ENCODE results near the gene GREB1.
A peak's percentile ranks its signal among the peaks of the same experiment; 100 is the strongest.

The GREB1 gene

GRCh38 chr2:11680182-11680900 lies 146.5 kb downstream of the GREB1 start:
- no peak overlapping the region for H3K27ac Mint-ChIP-seq
- peaks cover 25% of the 10 kb centered on the region for H3K27me3 Mint-ChIP-seq
- no peaks in the 10 kb centered on the region for H3K4me1 Mint-ChIP-seq (ENCODE audit: low read depth)
- no peak overlapping the region for H3K4me3 Mint-ChIP-seq
- no peaks in the 10 kb centered on the region for H3K9me3 Mint-ChIP-seq
- no peaks in the 10 kb centered on the region for H3K36me3 Mint-ChIP-seq (ENCODE audit: low read depth)

GRCh38 chr2:11680901-11681721 lies 147.3 kb downstream of the GREB1 start:
- H3K27ac Mint-ChIP-seq: no peak overlapping the region
- H3K9me3 Mint-ChIP-seq: no peaks in the 10 kb centered on the region
- H3K27me3 Mint-ChIP-seq: peaks cover 19% of the 10 kb centered on the region
- no peaks in the 10 kb centered on the region for H3K36me3 Mint-ChIP-seq (ENCODE audit: low read depth)
- no peaks in the 10 kb centered on the region for H3K4me1 Mint-ChIP-seq (ENCODE audit: low read depth)
- H3K4me3 Mint-ChIP-seq: no peak overlapping the region

- Mint-ChIP-seq H3K27me3 (peaks cover 11% of the 10 kb centered on the region), H3K4me3 (no peak overlapping the region), H3K4me1 (ENCODE audit: low read depth) (no peaks in the 10 kb centered on the region), H3K9me3 (no peaks in the 10 kb centered on the region), H3K36me3 (ENCODE audit: low read depth) (no peaks in the 10 kb centered on the region), H3K27ac (no peak overlapping the region)
Measured at GRCh38 chr2:11681722-11682589, 148.1 kb downstream of the GREB1 start.

- Mint-ChIP-seq H3K4me1 (ENCODE audit: low read depth) (no peaks in the 10 kb centered on the region), H3K27me3 (peaks cover 7% of the 10 kb centered on the region), H3K36me3 (ENCODE audit: low read depth) (no peaks in the 10 kb centered on the region), H3K4me3 (no peak overlapping the region), H3K9me3 (no peaks in the 10 kb centered on the region), H3K27ac (no peak overlapping the region)
Measured at GRCh38 chr2:11682590-11682915, 148.7 kb downstream of the GREB1 start.

GRCh38 chr2:11683476-11683875 lies 149.6 kb downstream of the GREB1 start:
- Mint-ChIP-seq H3K9me3 (no peaks in the 10 kb centered on the region), H3K36me3 (ENCODE audit: low read depth) (no peaks in the 10 kb centered on the region), H3K4me1 (ENCODE audit: low read depth) (peaks cover 8% of the 10 kb centered on the region), H3K27me3 (peaks cover 3% of the 10 kb centered on the region), H3K4me3 (no peak overlapping the region), H3K27ac (no peak overlapping the region)

- Mint-ChIP-seq H3K4me1 (ENCODE audit: low read depth) (peaks cover 12% of the 10 kb centered on the region), H3K36me3 (ENCODE audit: low read depth) (no peaks in the 10 kb centered on the region), H3K9me3 (no peaks in the 10 kb centered on the region), H3K27ac (no peak overlapping the region), H3K4me3 (no peak overlapping the region), H3K27me3 (peaks cover 2% of the 10 kb centered on the region)
Measured at GRCh38 chr2:11683966-11684365, 150.1 kb downstream of the GREB1 start.

- Mint-ChIP-seq H3K9me3 (no peaks in the 10 kb centered on the region), H3K4me1 (ENCODE audit: low read depth) (peaks cover 12% of the 10 kb centered on the region), H3K36me3 (ENCODE audit: low read depth) (no peaks in the 10 kb centered on the region), H3K4me3 (no peak overlapping the region), H3K27ac (no peak overlapping the region), H3K27me3 (no peaks in the 10 kb centered on the region)
Measured at GRCh38 chr2:11684894-11685460, 151.1 kb downstream of the GREB1 start.

- no peaks in the 10 kb centered on the region for H3K27me3 Mint-ChIP-seq
- H3K4me1 Mint-ChIP-seq (ENCODE audit: low read depth): peaks cover 12% of the 10 kb centered on the region
- no peaks in the 10 kb centered on the region for H3K9me3 Mint-ChIP-seq
- no peak overlapping the region for H3K4me3 Mint-ChIP-seq
- no peaks in the 10 kb centered on the region for H3K36me3 Mint-ChIP-seq (ENCODE audit: low read depth)
- no peak overlapping the region for H3K27ac Mint-ChIP-seq
Measured at GRCh38 chr2:11685906-11686470, 152.1 kb downstream of the GREB1 start.

- Mint-ChIP-seq H3K27me3 (no peaks in the 10 kb centered on the region), H3K36me3 (ENCODE audit: low read depth) (no peaks in the 10 kb centered on the region)
Measured at GRCh38 chr2:11687736-11688135, 153.9 kb downstream of the GREB1 start.

GRCh38 chr2:11688222-11689069 lies 154.6 kb downstream of the GREB1 start:
- Mint-ChIP-seq H3K27me3 (no peaks in the 10 kb centered on the region), H3K4me1 (ENCODE audit: low read depth) (peaks cover 12% of the 10 kb centered on the region), H3K9me3 (no peaks in the 10 kb centered on the region), H3K27ac (peak overlapping the region; percentile 62), H3K36me3 (ENCODE audit: low read depth) (no peaks in the 10 kb centered on the region), H3K4me3 (peak overlapping the region; percentile 27)

More at GRCh38 chr2:11687736-11688135, 153.9 kb downstream of the GREB1 start:
- no peak overlapping the region for H3K27ac Mint-ChIP-seq
- no peak overlapping the region for H3K4me3 Mint-ChIP-seq
- no peaks in the 10 kb centered on the region for H3K9me3 Mint-ChIP-seq
- peaks cover 12% of the 10 kb centered on the region for H3K4me1 Mint-ChIP-seq (ENCODE audit: low read depth)

- peaks cover 4% of the 10 kb centered on the region for H3K27me3 Mint-ChIP-seq
- H3K4me1 Mint-ChIP-seq (ENCODE audit: low read depth): peaks cover 12% of the 10 kb centered on the region
- H3K27ac Mint-ChIP-seq: no peak overlapping the region
- H3K36me3 Mint-ChIP-seq (ENCODE audit: low read depth): no peaks in the 10 kb centered on the region
- no peak overlapping the region for H3K4me3 Mint-ChIP-seq
- no peaks in the 10 kb centered on the region for H3K9me3 Mint-ChIP-seq
Measured at GRCh38 chr2:11691076-11691660, 157.3 kb downstream of the GREB1 start.

Measured in stimulated activated naive CD8-positive, alpha-beta T cell treated with anti-CD3 and anti-CD28 coated beads, Interleukin-15, Interleukin-2, amounts not matched to agents 100 ng/mL and 50 ng/mL, for 24 hours (primary cell).